GM18519 (cell line): ENCODE results near the gene TSKS.

Source experiments
- ATAC-seq: cut with Tn5 transposase; IDR thresholded peaks from one replicate; pipeline ENCODE4 v1.9.1; 2021; ENCODE audit warnings: mild to moderate bottlenecking, moderate library complexity; ENCODE audit not compliant: unreplicated experiment, low FRiP score

Gene TSKS

GRCh38 chr19:49798574-49798973 lies 35.5 kb upstream of the TSKS start:
- ATAC-seq: no peak

GRCh38 chr19:49795615-49796014 lies 32.5 kb upstream of the TSKS start:
- no peak for ATAC-seq

- ATAC-seq: no peak
These were observed 30.4 kb upstream of the TSKS start for GRCh38 chr19:49793561-49793840.

GRCh38 chr19:49792829-49793560 lies 29.9 kb upstream of the TSKS start:
- no peak for ATAC-seq

GRCh38 chr19:49791776-49792445 lies 28.8 kb upstream of the TSKS start:
- no peak for ATAC-seq

GRCh38 chr19:49790866-49791265 lies 27.8 kb upstream of the TSKS start:
- no peak for ATAC-seq

GRCh38 chr19:49788857-49789256 lies 25.8 kb upstream of the TSKS start:
- no peak for ATAC-seq

GRCh38 chr19:49787746-49788145 lies 24.6 kb upstream of the TSKS start:
- no peak for ATAC-seq

GRCh38 chr19:49786376-49786820 lies 23.3 kb upstream of the TSKS start:
- ATAC-seq: no peak

GRCh38 chr19:49782515-49782914 lies 19.4 kb upstream of the TSKS start:
- no peak for ATAC-seq

- no peak for ATAC-seq
These were observed 18.3 kb upstream of the TSKS start for GRCh38 chr19:49781394-49781793.

- ATAC-seq: no peak
These were observed 17.8 kb upstream of the TSKS start for GRCh38 chr19:49780861-49781260.

- ATAC-seq: no peak
These were observed 16.8 kb upstream of the TSKS start for GRCh38 chr19:49779731-49780555.

- no peak for ATAC-seq
These were observed 13.3 kb upstream of the TSKS start for GRCh38 chr19:49776371-49776764.

GRCh38 chr19:49775742-49776370 lies 12.8 kb upstream of the TSKS start:
- no peak for ATAC-seq

- no peak for ATAC-seq
These were observed 11.9 kb upstream of the TSKS start for GRCh38 chr19:49774969-49775368.

GRCh38 chr19:49773663-49774350 lies 10.7 kb upstream of the TSKS start:
- ATAC-seq: no peak

GRCh38 chr19:49772850-49773432 lies 9.8 kb upstream of the TSKS start:
- ATAC-seq: no peak

- no peak for ATAC-seq
These were observed 8.6 kb upstream of the TSKS start for GRCh38 chr19:49771674-49772139.

GRCh38 chr19:49770529-49770928 lies 7.4 kb upstream of the TSKS start:
- no peak for ATAC-seq
